H1 (cell line): ENCODE measurements around the gene MEIS2. TPM values are rescaled to one million over a fixed set of nuclear protein-coding genes. Genes with fewer than 3 reads are reported as not detected.

Experiments used
- CTCF ChIA-PET: fragments of 300-600 bp; sonication (Branson Sonifier 250); formaldehyde crosslinking; loops from one replicate; lab custom pipeline; 2021; ENCODE audit not compliant: partially characterized antibody; lab: Charles Lee
- POLR2A ChIA-PET: fragments of 300-600 bp; sonication (Branson Sonifier 250); formaldehyde crosslinking; loops from one replicate; lab custom pipeline; 2021; ENCODE audit warnings: inconsistent platforms; ENCODE audit not compliant: partially characterized antibody; lab: Charles Lee
- DNase-seq, 2 experiments: peaks; one replicate each; pipeline versions ENCODE4 v3.0.0 to v3.0.0-alpha.2; 2010 to 2022; ENCODE audit warnings: low spot score in 2 of 2, low read depth in 1 of 2, mixed read lengths in 1 of 2
- FAIRE-seq: peaks from 2 replicates; lab custom pipeline; 2011; peaks lifted over from hg19 to GRCh38; lab: Jason Lieb, UNC
- H2AFZ ChIP-seq: 2 replicates; pipeline ENCODE4 v1.8.1; 2012; ENCODE audit warnings: low read length, inconsistent platforms
- H2AK5ac ChIP-seq: 2 replicates; pipeline ENCODE4 v1.6.1; 2013; ENCODE audit warnings: low read depth, low read length
- H2BK120ac ChIP-seq: replicated peaks from 2 replicates; pipeline ENCODE3; 2013; ENCODE audit warnings: low read depth, low read length, inconsistent platforms
- H2BK12ac ChIP-seq: 2 replicates; pipeline ENCODE4 v1.6.1; 2013; ENCODE audit warnings: low read depth, low read length
- H2BK15ac ChIP-seq: 2 replicates; pipeline ENCODE4 v1.6.1; 2013; ENCODE audit warnings: low read length
- H2BK20ac ChIP-seq: 2 replicates; pipeline ENCODE4 v1.6.1; 2013; ENCODE audit warnings: low read length
- H2BK5ac ChIP-seq: 2 replicates; pipeline ENCODE4 v1.6.1; 2013; ENCODE audit warnings: low read depth, low read length
- H3K14ac ChIP-seq: 2 replicates; pipeline ENCODE4 v1.6.1; 2013; ENCODE audit warnings: inconsistent platforms; ENCODE audit not compliant: insufficient read length
- H3K18ac ChIP-seq: 2 replicates; pipeline ENCODE4 v1.6.1; 2013; ENCODE audit warnings: low read length; ENCODE audit errors: extremely low read depth
- H3K23ac ChIP-seq: 2 replicates; pipeline ENCODE4 v1.6.1; 2013; ENCODE audit warnings: inconsistent platforms; ENCODE audit not compliant: insufficient read length
- H3K23me2 ChIP-seq: 2 replicates; pipeline ENCODE4 v1.6.1; 2013; ENCODE audit warnings: low read depth, low read length
- H3K27ac ChIP-seq: 2 replicates; pipeline ENCODE4 v1.6.1; 2011; ENCODE audit warnings: low read depth, low read length, inconsistent platforms
- H3K27me3 ChIP-seq, 4 experiments: replicated peaks in 1 of 4; 1 replicate in 1 of 4; 2 replicates in 3 of 4; pipeline versions ENCODE4 v1.6.1 to v1.8.1; 2011 to 2013; ENCODE audit warnings: low read length in 3 of 4, mild to moderate bottlenecking in 3 of 4, inconsistent platforms in 2 of 4, mixed read lengths in 2 of 4, moderate library complexity in 1 of 4; ENCODE audit not compliant: control insufficient read depth in 3 of 4, insufficient read depth in 3 of 4; ENCODE audit errors: extremely low read depth in 1 of 4
- H3K36me3 ChIP-seq, 4 experiments: 2 replicates each; pipeline versions ENCODE4 v1.6.1 to v1.8.1; 2011 to 2013; ENCODE audit warnings: mild to moderate bottlenecking in 4 of 4, low read length in 3 of 4, moderate library complexity in 2 of 4, control low read depth in 1 of 4, inconsistent platforms in 1 of 4; ENCODE audit not compliant: insufficient read depth in 4 of 4, control insufficient read depth in 2 of 4
- H3K4ac ChIP-seq: replicated peaks from 2 replicates; pipeline ENCODE3; 2013; ENCODE audit warnings: low read length, low read depth, mixed read lengths, inconsistent platforms; ENCODE audit not compliant: insufficient read length
- H3K4me1 ChIP-seq, 4 experiments: replicated peaks in 1 of 4; 1 replicate in 1 of 4; 2 replicates in 3 of 4; pipeline versions ENCODE4 v1.6.1 to v1.8.1; 2011 to 2013; ENCODE audit warnings: low read length in 3 of 4, inconsistent platforms in 2 of 4, mixed read lengths in 1 of 4; ENCODE audit not compliant: insufficient read depth in 4 of 4, control insufficient read depth in 3 of 4
- H3K4me2 ChIP-seq, 2 experiments: 2 replicates each; pipeline versions ENCODE4 v1.6.1 to v1.8.1; 2011 to 2013; ENCODE audit warnings: low read depth in 2 of 2, low read length in 2 of 2, control low read depth in 1 of 2, inconsistent platforms in 1 of 2, mild to moderate bottlenecking in 1 of 2; ENCODE audit not compliant: insufficient read depth in 1 of 2
- H3K4me3 ChIP-seq, 4 experiments: fragments of 200-600, 300-600 bp in 1 of 4; sonication (generic), shearing (Covaris generic), sonication (Bioruptor Twin) in 1 of 4; 2 replicates each; pipeline versions ENCODE4 v1.5.1 to v1.8.1; 2011 to 2016; ENCODE audit warnings: low read length in 4 of 4, low read depth in 3 of 4, control low read depth in 2 of 4, inconsistent platforms in 2 of 4, mild to moderate bottlenecking in 2 of 4, mixed read lengths in 1 of 4, moderate library complexity in 1 of 4; ENCODE audit not compliant: insufficient read depth in 2 of 4; ENCODE audit errors: extremely low read depth in 1 of 4
- H3K56ac ChIP-seq: replicated peaks from 2 replicates; pipeline ENCODE3; 2013; ENCODE audit warnings: low read depth, mild to moderate bottlenecking, mixed read lengths, low read length, inconsistent platforms; ENCODE audit not compliant: insufficient read length
- H3K79me1 ChIP-seq: 2 replicates; pipeline ENCODE4 v1.6.1; 2013; ENCODE audit warnings: low read depth, low read length, control low read depth
- H3K79me2 ChIP-seq, 2 experiments: 2 replicates each; pipeline versions ENCODE4 v1.6.1 to v1.8.1; 2012 to 2013; ENCODE audit warnings: low read length in 2 of 2, mild to moderate bottlenecking in 2 of 2, inconsistent platforms in 1 of 2; ENCODE audit not compliant: insufficient read depth in 2 of 2, control insufficient read depth in 1 of 2
- H3K9ac ChIP-seq, 4 experiments: replicated peaks in 1 of 4; 1 replicate in 1 of 4; 2 replicates in 3 of 4; pipeline versions ENCODE4 v1.6.1 to v1.8.1; 2011 to 2013; ENCODE audit warnings: low read depth in 3 of 4, low read length in 3 of 4, control low read depth in 2 of 4, mild to moderate bottlenecking in 2 of 4, moderate library complexity in 2 of 4, inconsistent platforms in 1 of 4; ENCODE audit errors: extremely low read depth in 1 of 4
- H3K9me3 ChIP-seq, 2 experiments: 2 replicates each; pipeline versions ENCODE4 v1.6.1 to v1.8.1; 2012 to 2013; ENCODE audit warnings: mild to moderate bottlenecking in 2 of 2, moderate library complexity in 2 of 2, control low read depth in 1 of 2, inconsistent platforms in 1 of 2, low read depth in 1 of 2, low read length in 1 of 2, mixed read lengths in 1 of 2; ENCODE audit not compliant: insufficient read depth in 2 of 2
- H4K20me1 ChIP-seq, 2 experiments: replicated peaks in 1 of 2; 2 replicates each; pipeline versions ENCODE3 to v1.8.1; 2011 to 2013; ENCODE audit warnings: inconsistent platforms in 2 of 2, low read length in 2 of 2, mild to moderate bottlenecking in 1 of 2; ENCODE audit not compliant: insufficient read depth in 2 of 2, control insufficient read depth in 1 of 2
- H4K5ac ChIP-seq: 2 replicates; pipeline ENCODE4 v1.6.1; 2013; ENCODE audit warnings: low read length, low read depth, mixed read lengths, inconsistent platforms; ENCODE audit not compliant: insufficient read length
- H4K8ac ChIP-seq: 2 replicates; pipeline ENCODE4 v1.8.0; 2013; ENCODE audit warnings: mild to moderate bottlenecking, moderate library complexity, low read length, inconsistent platforms; ENCODE audit not compliant: insufficient read depth; ENCODE audit errors: extremely low read depth
- H4K91ac ChIP-seq: replicated peaks from 2 replicates; pipeline ENCODE3; 2013; ENCODE audit warnings: low read length, mixed read lengths, inconsistent platforms; ENCODE audit not compliant: insufficient read length
- ASH2L ChIP-seq: fragments of 200-600, 300-600 bp; sonication (generic); IDR thresholded peaks from one replicate; pipeline ENCODE4 v1.7.1; 2017; ENCODE audit warnings: low read length
- CEBPB ChIP-seq: IDR thresholded peaks from 2 replicates; pipeline ENCODE4 v1.6.1; 2012; ENCODE audit warnings: low read depth, low read length
- CTBP2 ChIP-seq: IDR thresholded peaks from 2 replicates; pipeline ENCODE4 v1.7.0; 2011; ENCODE audit warnings: borderline replicate concordance, mild to moderate bottlenecking, moderate library complexity, mixed read lengths, low read length; ENCODE audit not compliant: insufficient read depth, insufficient read length
- SP1 ChIP-seq: IDR thresholded peaks from 2 replicates; pipeline ENCODE4 v1.6.1; 2011; ENCODE audit warnings: low read depth, low read length
- WGBS, 2 experiments: shearing (Covaris generic) in 1 of 2; methylation state at CpG; one replicate each; pipeline versions ENCODE4 v1.1.6 to v1.1.7; 2013 to 2015; ENCODE audit warnings: low lambda C conversion rate in 2 of 2, mixed read lengths in 2 of 2, inconsistent platforms in 1 of 2, low coverage in 1 of 2, missing lambda C conversion rate in 1 of 2; ENCODE audit not compliant: insufficient replicate concordance in 2 of 2, insufficient coverage in 1 of 2, insufficient read length in 1 of 2; ENCODE audit errors: extremely low coverage in 1 of 2, missing lambda C conversion rate in 1 of 2; 5-methylcytosine and 5-hydroxymethylcytosine counted together
- polyA plus RNA-seq, 7 experiments: library from polyadenylated mRNA; depleted of rRNA in 3 of 7; stranded (reverse) in 5 of 7; unstranded in 2 of 7; fragments of >200 nt in 5 of 7; fragments of 200-250 nt in 2 of 7; gene quantifications; 1 replicate in 5 of 7; 2 replicates in 1 of 7; 4 replicates in 1 of 7; pipeline versions ENCODE4 v1.2.1 to v1.2.3, GENCODE V29; 2011 to 2013; ENCODE audit warnings: missing spikeins in 2 of 7, mixed read lengths in 2 of 7
- total RNA-seq: library from RNA; stranded (reverse); fragmentation: NEBNext Ultra II Directional; extraction: Animal tissue kit (Norgen Biotek cat#: 25700); gene quantifications from 2 replicates; pipeline ENCODE4 v1.2.1, GENCODE V29; 2021
- TF ChIP-seq, protein P1 (sequence below): IDR thresholded peaks from 2 replicates; pipeline ENCODE4 v1.6.1; 2012; ENCODE audit warnings: inconsistent platforms

The MEIS2 gene
- total and polyA plus RNA-seq, 2 of the 8 experiments (the other 6 are each of a cell fraction or from before 2014, with no cell fraction given), result 0.22 to 1.2 TPM

DNA sequence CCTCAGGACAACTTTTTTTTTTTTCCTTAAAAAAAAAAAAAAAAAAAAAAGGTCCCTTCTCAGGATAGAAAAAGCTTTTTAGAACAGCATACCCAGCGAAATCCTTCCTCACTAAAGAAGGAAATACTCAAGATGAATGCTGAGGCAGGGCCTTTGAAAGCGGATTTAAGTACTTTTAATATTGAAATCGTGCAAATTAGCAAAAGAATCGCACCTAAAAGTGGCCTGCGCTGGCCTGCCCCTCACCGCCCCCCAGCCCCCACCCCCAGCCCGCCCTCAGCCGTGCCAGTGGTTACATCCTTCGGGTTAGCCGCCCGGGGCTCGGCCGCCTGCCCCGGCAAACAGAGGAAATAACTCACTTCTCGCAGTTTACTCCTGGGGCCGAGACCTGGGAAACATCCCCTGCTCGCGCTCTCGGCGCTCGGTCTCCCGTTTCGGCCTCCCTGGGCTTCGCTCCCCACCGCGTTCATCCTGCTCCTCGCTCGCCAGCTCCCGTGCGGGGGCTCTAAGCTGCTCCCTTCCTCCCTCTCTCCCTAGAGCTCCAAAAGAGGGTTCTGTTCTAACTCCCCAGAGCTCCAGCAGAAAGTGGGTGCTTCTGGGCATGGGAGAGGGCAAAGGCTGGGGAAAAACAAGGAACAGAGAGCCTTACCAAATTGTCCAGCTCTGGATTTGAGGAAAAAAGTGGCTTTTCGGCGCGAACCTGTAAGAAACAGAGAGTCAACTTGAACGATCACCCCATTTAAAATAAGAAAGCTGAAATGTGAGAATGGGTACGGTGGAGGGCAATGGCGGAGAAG is 5.2 kb downstream of the MEIS2 start:
- DNase-seq (peak in 1 of 2 experiments; percentile 83), FAIRE-seq (no peak)
- Histone ChIP-seq H2BK12ac (peak overlapping the region; percentile 78; the same call in 1 of the 2 replicates), H2AFZ (no peak overlapping the region), H3K23me2 (peaks cover 22% of the 10 kb centered on the region), H3K79me1 (no peaks in the 10 kb centered on the region), H3K27me3 (peaks cover 32 to 73% (median 62%) of the 10 kb centered on the region in 4 experiments), H3K18ac (peak overlapping the region; percentile 74), H4K91ac (no peak overlapping the region), H3K14ac (no peak overlapping the region), H3K27ac (no peak overlapping the region), H3K4me1 (peaks cover 16 to 45% (median 30%) of the 10 kb centered on the region in 4 experiments), H2BK5ac (peak overlapping the region; percentile 66; the same call in 1 of the 2 replicates), H4K8ac (no peak overlapping the region), H2AK5ac (no peak overlapping the region), H4K5ac (peak overlapping the region; percentile 17), H2BK15ac (0 out of 2 replicates have a peak overlapping the region, but pooled peaks have one; percentile 61), H3K4me3 (peak overlapping the region; percentile 30 to 79 (median 47)), H3K4me2 (peak overlapping the region; percentile 81 to 92), H2BK120ac (peak overlapping the region; percentile 70), H4K20me1 (peaks cover 0 to 2% of the 10 kb centered on the region in 2 experiments), H3K9me3 (no peaks in the 10 kb centered on the region), H3K36me3 (no peaks in the 10 kb centered on the region), H3K4ac (peak overlapping the region; percentile 64), H2BK20ac (peak overlapping the region; percentile 86; the same call in 1 of the 2 replicates), H3K79me2 (no peaks in the 10 kb centered on the region), H3K56ac (no peak overlapping the region), H3K23ac (no peak overlapping the region), H3K9ac (no peak overlapping the region)
- ChIA-PET POLR2A (interaction anchor here (0.6 to 2.7 kb wide), 12 partner anchors 10 to 515 kb away, joined by 3 to 12 read pairs (median 5); partner anchors contain the start of gene CDIN1), CTCF (interaction anchor here (0.9 to 3.8 kb wide), 8 partner anchors 9 to 217 kb away, joined by 3 to 23 read pairs (median 6); no protein-coding TSS in a partner anchor)
- 1% methylated on average over 35 of the region's 36 CpGs; no CpG with 5 or more reads in 1 of the 2 experiments for WGBS, 2 experiments
- TF ChIP-seq, protein P1, sequence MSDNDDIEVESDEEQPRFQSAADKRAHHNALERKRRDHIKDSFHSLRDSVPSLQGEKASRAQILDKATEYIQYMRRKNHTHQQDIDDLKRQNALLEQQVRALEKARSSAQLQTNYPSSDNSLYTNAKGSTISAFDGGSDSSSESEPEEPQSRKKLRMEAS, result peak; percentile 46; the same call in 1 of the 2 replicates
- TF ChIP-seq CEBPB, result no peak
- peak; percentile 93 for TF ChIP-seq ASH2L
- peak; percentile 91 for TF ChIP-seq CTBP2
- TF ChIP-seq SP1, result peak; percentile 67
